ENCODE data around the gene CETP. TPM values are rescaled to one million over a fixed set of nuclear protein-coding genes. Genes with fewer than 3 reads are reported as not detected.

The CETP gene
- total RNA-seq, 3 donors from 2014 or later (not counting 1 experiment from before 2014, with no cell fraction given), result 0.14 TPM; not detected in 2

DNA sequence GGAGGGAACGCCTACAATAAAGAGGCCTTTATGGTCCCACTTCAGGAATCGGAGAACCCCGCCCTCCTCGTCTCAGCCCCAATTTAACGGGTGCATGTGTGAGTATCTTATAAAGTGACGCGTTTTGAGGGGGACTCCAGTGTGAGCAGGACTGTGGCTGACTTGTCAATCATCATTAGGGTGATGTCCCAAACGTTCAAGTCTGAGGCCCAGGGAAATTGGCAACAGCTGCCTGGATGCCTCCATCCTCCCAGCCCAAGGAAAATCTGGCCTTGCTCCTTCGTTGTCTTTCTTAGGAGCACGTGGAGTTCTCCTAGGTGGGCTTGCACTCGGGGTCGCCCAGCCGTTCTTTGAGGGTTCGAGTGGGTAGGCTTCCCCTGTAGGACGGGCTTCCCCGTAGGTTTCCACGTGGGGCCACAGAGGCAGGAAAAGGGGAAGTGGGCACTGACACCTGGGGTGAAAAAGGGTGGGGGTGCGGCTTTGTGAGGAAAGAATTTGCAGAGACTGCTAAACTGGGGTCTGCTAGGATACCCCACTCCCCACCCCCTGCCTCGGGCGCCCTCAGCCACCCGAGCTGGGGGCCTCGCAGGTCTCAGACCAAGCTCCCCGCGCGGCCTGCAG lies 30.4 kb upstream of the CETP start:
- 27% methylated on average over 24 of the region's 25 CpGs for WGBS (ENCODE audit: insufficient coverage)
- peaks cover 14% of the 10 kb centered on the region for H3K36me3 ChIP-seq (ENCODE audit: control insufficient read depth, insufficient read depth, low read length)
- Mint-ChIP-seq H3K4me3 (peak overlapping the region; percentile 98), H3K27me3 (ENCODE audit: low read depth in 2 of 2) (peaks cover 0 to 3% of the 10 kb centered on the region in 2 donors), H3K4me1 (peaks cover 33 to 45% of the 10 kb centered on the region in 2 donors), H3K36me3 (no peaks in the 10 kb centered on the region), H3K9me3 (no peaks in the 10 kb centered on the region), H3K27ac (peak overlapping the region; percentile 97 to 98)
- peaks cover 20% of the 10 kb centered on the region for H3K4me1 ChIP-seq (ENCODE audit: control insufficient read depth, insufficient read depth, low read length)
- intact Hi-C loops (cut with micrococcal nuclease), result no loop called here
- no peaks in the 10 kb centered on the region for H3K27me3 ChIP-seq (ENCODE audit: control insufficient read depth, insufficient read depth, low read length)
- no peaks in the 10 kb centered on the region for H3K9me3 ChIP-seq (ENCODE audit: control insufficient read depth, insufficient read depth, low read length)
- peak in 2 of 3 donors; percentile 4 to 22 for ATAC-seq
- peak overlapping the region; percentile 90 for H3K27ac ChIP-seq (ENCODE audit: low read length)
- no peak for DNase-seq
- TF ChIP-seq, protein P1, sequence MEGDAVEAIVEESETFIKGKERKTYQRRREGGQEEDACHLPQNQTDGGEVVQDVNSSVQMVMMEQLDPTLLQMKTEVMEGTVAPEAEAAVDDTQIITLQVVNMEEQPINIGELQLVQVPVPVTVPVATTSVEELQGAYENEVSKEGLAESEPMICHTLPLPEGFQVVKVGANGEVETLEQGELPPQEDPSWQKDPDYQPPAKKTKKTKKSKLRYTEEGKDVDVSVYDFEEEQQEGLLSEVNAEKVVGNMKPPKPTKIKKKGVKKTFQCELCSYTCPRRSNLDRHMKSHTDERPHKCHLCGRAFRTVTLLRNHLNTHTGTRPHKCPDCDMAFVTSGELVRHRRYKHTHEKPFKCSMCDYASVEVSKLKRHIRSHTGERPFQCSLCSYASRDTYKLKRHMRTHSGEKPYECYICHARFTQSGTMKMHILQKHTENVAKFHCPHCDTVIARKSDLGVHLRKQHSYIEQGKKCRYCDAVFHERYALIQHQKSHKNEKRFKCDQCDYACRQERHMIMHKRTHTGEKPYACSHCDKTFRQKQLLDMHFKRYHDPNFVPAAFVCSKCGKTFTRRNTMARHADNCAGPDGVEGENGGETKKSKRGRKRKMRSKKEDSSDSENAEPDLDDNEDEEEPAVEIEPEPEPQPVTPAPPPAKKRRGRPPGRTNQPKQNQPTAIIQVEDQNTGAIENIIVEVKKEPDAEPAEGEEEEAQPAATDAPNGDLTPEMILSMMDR (IDR thresholded peaks at IDR 0.05), result no peak
- peak overlapping the region; percentile 38 for H3K4me3 ChIP-seq (ENCODE audit: low read length)

DNA sequence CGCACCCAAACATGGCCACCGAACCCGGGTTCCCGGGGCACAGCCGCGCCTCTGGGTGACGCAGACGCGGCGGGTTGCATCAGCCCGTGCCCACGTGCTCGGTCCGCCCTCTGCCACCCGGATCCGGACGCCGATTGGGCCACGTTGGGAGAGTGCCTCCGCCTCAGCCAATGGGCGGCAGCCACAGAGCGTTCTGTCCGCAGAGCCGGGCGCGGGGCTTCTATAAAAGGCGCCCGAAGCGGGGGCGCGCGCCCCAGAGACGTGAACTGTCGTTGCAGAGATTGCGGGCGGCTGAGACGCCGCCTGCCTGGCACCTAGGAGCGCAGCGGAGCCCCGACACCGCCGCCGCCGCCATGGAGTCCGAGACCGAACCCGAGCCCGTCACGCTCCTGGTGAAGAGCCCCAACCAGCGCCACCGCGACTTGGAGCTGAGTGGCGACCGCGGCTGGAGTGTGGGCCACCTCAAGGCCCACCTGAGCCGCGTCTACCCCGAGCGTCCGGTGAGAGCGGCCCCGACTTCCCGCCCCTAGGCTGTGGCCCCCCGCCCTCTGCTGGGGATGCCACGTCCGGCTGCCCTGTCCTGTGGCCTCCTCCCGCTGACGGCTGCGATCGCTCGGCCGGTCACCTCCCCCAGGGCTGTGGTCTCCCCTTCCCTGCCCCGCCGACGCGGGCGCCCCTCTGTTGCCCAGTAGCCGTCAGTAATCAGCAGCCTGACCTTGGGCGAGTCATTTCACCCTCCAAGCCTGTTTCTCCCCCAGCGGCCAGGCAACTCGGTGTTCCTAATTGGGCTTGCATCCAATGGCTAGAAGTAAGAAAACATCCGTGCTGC lies 29.6 kb upstream of the CETP start, which contains the start of gene HERPUD1:
TSS of gene HERPUD1 (plus strand) at position 251 of the 829 bp plus-strand sequence. CDS start at position 354, 103 bp downstream.
- peak within 1 kb of the TSS; percentile 97 to 98 for H3K27ac Mint-ChIP-seq
- H3K27me3 ChIP-seq (ENCODE audit: control insufficient read depth, insufficient read depth, low read length), result no peaks in the 10 kb centered on the region
- peaks cover 22% of the 10 kb centered on the region for H3K36me3 ChIP-seq (ENCODE audit: control insufficient read depth, insufficient read depth, low read length)
- under 1% methylated on average over 83 of the region's 83 CpGs for WGBS (ENCODE audit: insufficient coverage)
- no peaks in the 10 kb centered on the region for H3K9me3 ChIP-seq (ENCODE audit: control insufficient read depth, insufficient read depth, low read length)
- intact Hi-C loops (cut with micrococcal nuclease), result loop anchor here (2.0 kb wide), 1 partner anchor 367 kb away; no protein-coding TSS in a partner anchor
- TF ChIP-seq, protein P1 (IDR thresholded peaks at IDR 0.05), result no peak
- H3K27ac ChIP-seq (ENCODE audit: low read length), result peak within 1 kb of the TSS; percentile 90
- peak within 1 kb of the TSS; percentile 98 for H3K4me3 Mint-ChIP-seq
- peak; percentile 99 for DNase-seq
- peak within 1 kb of the TSS; percentile 89 for H3K4me3 ChIP-seq (ENCODE audit: low read length)
- peak; percentile 89 to 96 (median 92) for ATAC-seq
- H3K36me3 Mint-ChIP-seq, result peaks cover 1% of the 10 kb centered on the region
- no peaks in the 10 kb centered on the region for H3K27me3 Mint-ChIP-seq (ENCODE audit: low read depth in 2 of 2)
- no peaks in the 10 kb centered on the region for H3K9me3 Mint-ChIP-seq
- peaks cover 20% of the 10 kb centered on the region for H3K4me1 ChIP-seq (ENCODE audit: control insufficient read depth, insufficient read depth, low read length)
- peaks cover 35 to 45% of the 10 kb centered on the region in 2 donors for H3K4me1 Mint-ChIP-seq

DNA sequence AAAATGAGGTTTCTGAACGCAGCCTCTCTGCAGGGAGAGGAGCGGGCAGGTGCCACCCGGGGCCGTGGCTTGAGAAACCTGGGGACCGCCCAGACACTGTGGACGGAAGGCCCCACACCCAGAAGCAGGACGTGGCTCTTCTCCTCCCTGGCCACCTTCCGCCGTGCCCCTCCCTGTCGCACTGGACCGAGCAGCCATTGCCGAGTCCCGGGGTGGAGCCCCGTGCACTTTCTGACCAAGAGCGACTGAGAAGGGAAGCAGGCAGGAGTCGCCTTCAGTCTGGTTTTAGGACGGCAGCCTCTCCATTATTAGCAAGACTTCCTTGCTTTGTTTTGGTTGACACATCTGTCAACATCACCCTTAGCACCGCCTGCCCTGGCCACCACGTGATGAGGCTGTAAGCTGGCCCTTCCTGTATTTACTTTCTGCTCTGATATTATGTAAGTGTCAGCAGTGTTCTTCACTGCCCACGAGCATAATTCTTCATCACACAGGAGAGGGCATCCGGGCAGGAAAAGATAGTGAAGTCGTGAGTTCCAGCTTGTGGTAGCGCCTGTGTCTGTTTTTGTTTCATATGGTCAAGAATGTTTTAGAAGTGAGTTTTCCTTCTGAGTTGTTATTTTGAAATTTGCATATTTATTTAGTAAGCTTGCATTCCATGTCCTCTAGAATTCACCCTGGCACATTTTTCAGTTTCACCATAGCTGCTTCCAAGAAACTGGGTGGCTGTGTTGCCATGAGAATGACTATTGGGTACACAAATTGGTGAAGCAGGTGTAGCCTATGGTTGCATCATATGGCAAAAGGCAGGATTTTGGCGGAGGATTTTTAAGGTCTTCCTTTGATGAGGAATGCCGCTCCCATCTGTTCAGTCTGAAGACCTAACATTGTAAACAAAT lies 28.8 kb upstream of the CETP start:
- DNase-seq (peak; percentile 48 to 54), ATAC-seq (peak; percentile 4 to 54 (median 14))
- H3K27me3 Mint-ChIP-seq (ENCODE audit: low read depth in 2 of 2), result no peaks in the 10 kb centered on the region
- H3K36me3 Mint-ChIP-seq, result peaks cover 10% of the 10 kb centered on the region
- Histone ChIP-seq H3K4me1 (ENCODE audit: control insufficient read depth, insufficient read depth, low read length) (peaks cover 20% of the 10 kb centered on the region), H3K36me3 (ENCODE audit: control insufficient read depth, insufficient read depth, low read length) (peaks cover 30% of the 10 kb centered on the region), H3K27me3 (ENCODE audit: control insufficient read depth, insufficient read depth, low read length) (no peaks in the 10 kb centered on the region), H3K9me3 (ENCODE audit: control insufficient read depth, insufficient read depth, low read length) (no peaks in the 10 kb centered on the region), H3K4me3 (ENCODE audit: low read length) (peak overlapping the region; percentile 89), H3K27ac (ENCODE audit: low read length) (peak overlapping the region; percentile 90)
- intact Hi-C loops (cut with micrococcal nuclease), result loop anchor here (1.0 to 2.0 kb wide), 2 partner anchors 66 to 366 kb away; no protein-coding TSS in a partner anchor
- H3K4me1 Mint-ChIP-seq, result peaks cover 37 to 52% of the 10 kb centered on the region in 2 donors
- H3K4me3 Mint-ChIP-seq, result peak overlapping the region; percentile 98
- 6% methylated on average over 24 of the region's 25 CpGs for WGBS (ENCODE audit: insufficient coverage)
- TF ChIP-seq, protein P1 (IDR thresholded peaks at IDR 0.05), result no peak
- H3K27ac Mint-ChIP-seq, result peak overlapping the region; percentile 97 to 98
- H3K9me3 Mint-ChIP-seq, result no peaks in the 10 kb centered on the region
